GM21619 (cell line): ENCODE data around the gene DPYSL4.
"Not testable (repeated sequence)": the region's sequence is repeated elsewhere in the genome, so short reads cannot be mapped to it uniquely, and the experiment has no call there.

Experiments used
- ATAC-seq: cut with Tn5 transposase; IDR thresholded peaks from one replicate; pipeline ENCODE4 v1.9.1; 2021; ENCODE audit not compliant: unreplicated experiment

DPYSL4 gene

GRCh38 chr10:132149271-132149670, 37.5 kb upstream of the DPYSL4 start:
- ATAC-seq, result no peak

- ATAC-seq, result no peak
Observed at GRCh38 chr10:132149917-132150316, 36.8 kb upstream of the DPYSL4 start.

GRCh38 chr10:132150777-132151176, 36.0 kb upstream of the DPYSL4 start:
- no peak for ATAC-seq

- no peak for ATAC-seq
Observed at GRCh38 chr10:132151286-132151950, 35.3 kb upstream of the DPYSL4 start.

- ATAC-seq, result no peak
Observed at GRCh38 chr10:132151951-132152505, 34.7 kb upstream of the DPYSL4 start.

GRCh38 chr10:132152896-132153580, 33.7 kb upstream of the DPYSL4 start:
- ATAC-seq, result no peak

GRCh38 chr10:132153616-132154217, 33.0 kb upstream of the DPYSL4 start:
- ATAC-seq, result no peak

GRCh38 chr10:132154440-132154839, 32.3 kb upstream of the DPYSL4 start:
- no peak for ATAC-seq

- ATAC-seq, result no peak
Observed at GRCh38 chr10:132154931-132155330, 31.8 kb upstream of the DPYSL4 start.

- no peak for ATAC-seq
Observed at GRCh38 chr10:132155723-132156381, 30.9 kb upstream of the DPYSL4 start.

- ATAC-seq, result no peak
Observed at GRCh38 chr10:132156382-132156781, 30.4 kb upstream of the DPYSL4 start.

GRCh38 chr10:132157101-132157500, 29.6 kb upstream of the DPYSL4 start:
- ATAC-seq, result no peak

GRCh38 chr10:132158122-132158741, 28.5 kb upstream of the DPYSL4 start:
- ATAC-seq, result no peak

- no peak for ATAC-seq
Observed at GRCh38 chr10:132158823-132159222, 27.9 kb upstream of the DPYSL4 start.

GRCh38 chr10:132159302-132160230, 27.2 kb upstream of the DPYSL4 start:
- not testable (repeated sequence) for ATAC-seq

GRCh38 chr10:132160231-132160630, 26.5 kb upstream of the DPYSL4 start:
- not testable (repeated sequence) for ATAC-seq

- not testable (repeated sequence) for ATAC-seq
Observed at GRCh38 chr10:132160834-132161622, 25.7 kb upstream of the DPYSL4 start.

- ATAC-seq, result peak; percentile 65
Observed at GRCh38 chr10:132162021-132162531, 24.7 kb upstream of the DPYSL4 start.
